ENCODE results near the gene EHHADH. TPM values are rescaled to one million over a fixed set of nuclear protein-coding genes. Genes with fewer than 3 reads are reported as not detected.

Gene EHHADH
- total and polyA plus RNA-seq, 9 of the 15 experiments (the other 6 are each of a cell fraction or from before 2014, with no cell fraction given): 3.6 to 6.4 (median 5.4) TPM

GRCh38 chr3:185199206-185199605 is 54.6 kb downstream of the EHHADH start:
- no TSS peak for BruUV-seq (replicated peaks)
- H2AFZ ChIP-seq (ENCODE audit: low read depth, low read length): no peak overlapping the region
- 39% methylated on average over 4 of the region's 4 CpGs for WGBS (ENCODE audit: insufficient coverage, low coverage, missing lambda C conversion rate)
- ChIA-PET CTCF (ENCODE audit: low intra/inter-chr PET ratio) (no interaction called here), POLR2A (no interaction called here)
- DNase-seq (ENCODE audit: extremely low read depth in 1 of 4, low spot score in 3 of 4): no peak
- in situ Hi-C loops (cut with MboI) (no loop called here), intact Hi-C loops (cut with micrococcal nuclease) (no loop called here)
- no peak overlapping the region for H3K27ac ChIP-seq (ENCODE audit: extremely low read depth, low read depth, low read length)
- no peaks in the 10 kb centered on the region for H3K36me3 ChIP-seq (ENCODE audit: control insufficient read depth, insufficient read depth, low read length)
- no peaks in the 10 kb centered on the region for H3K9me1 ChIP-seq (ENCODE audit: control insufficient read depth, insufficient read depth, low read length)
- no peaks in the 10 kb centered on the region for H3K4me1 ChIP-seq (replicated peaks in 1 of 2; ENCODE audit: control insufficient read depth in 2 of 2, insufficient read depth in 2 of 2, low read length in 2 of 2)
- H3K4me3 ChIP-seq: no peak overlapping the region
- TF ChIP-seq L3MBTL2 (IDR thresholded peaks at IDR 0.05) (no peak), CREB1 (IDR thresholded peaks at IDR 0.05) (no peak), CREB1 (CRISPR knock-in tag; IDR thresholded peaks at IDR 0.05) (no peak), FOXO4 (CRISPR knock-in tag; IDR thresholded peaks at IDR 0.05) (no peak), HMGXB4 (CRISPR knock-in tag; IDR thresholded peaks at IDR 0.05) (no peak), TAF7 (tag; IDR thresholded peaks at IDR 0.05) (no peak), ZNF121 (CRISPR knock-in tag; conservative IDR thresholded peaks at IDR 0.05) (no peak), RAD51 (IDR thresholded peaks at IDR 0.05; ENCODE audit: borderline replicate concordance, low read depth) (no peak)
- no peak for ATAC-seq
- no peaks in the 10 kb centered on the region for H3K27me3 ChIP-seq (ENCODE audit: control insufficient read depth in 2 of 2, insufficient read depth in 2 of 2, low read length in 2 of 2)
- no peak overlapping the region for H3K9ac ChIP-seq (ENCODE audit: insufficient read depth in 1 of 2, low read depth in 2 of 2, low read length in 2 of 2)
- no peaks in the 10 kb centered on the region for H3K79me2 ChIP-seq (ENCODE audit: control insufficient read depth, insufficient read depth, low read length)
- H4K20me1 ChIP-seq (replicated peaks; ENCODE audit: control insufficient read depth, insufficient read depth, low read length): no peaks in the 10 kb centered on the region
- no peaks in the 10 kb centered on the region for H3K9me3 ChIP-seq (replicated peaks; ENCODE audit: control insufficient read depth, insufficient read depth, low read depth, low read length)
- FAIRE-seq: no peak
- no peak overlapping the region for H3K4me2 ChIP-seq (ENCODE audit: insufficient read depth, low read length)

All from K562 (cell line).